Smooth muscle cell of the coronary artery (primary cell): ENCODE data around the gene TMPRSS4. TPM values are rescaled to one million over a fixed set of nuclear protein-coding genes. Genes with fewer than 3 reads are reported as not detected.

Source experiments
- total RNA-seq: library from RNA; depleted of rRNA; stranded (reverse); fragments of >200 nt; gene quantifications from 2 replicates; pipeline ENCODE4 v1.2.3, GENCODE V29; 2014; ENCODE audit warnings: low replicate concordance

TMPRSS4 gene
- not detected in 2 replicates for total RNA-seq

DNA sequence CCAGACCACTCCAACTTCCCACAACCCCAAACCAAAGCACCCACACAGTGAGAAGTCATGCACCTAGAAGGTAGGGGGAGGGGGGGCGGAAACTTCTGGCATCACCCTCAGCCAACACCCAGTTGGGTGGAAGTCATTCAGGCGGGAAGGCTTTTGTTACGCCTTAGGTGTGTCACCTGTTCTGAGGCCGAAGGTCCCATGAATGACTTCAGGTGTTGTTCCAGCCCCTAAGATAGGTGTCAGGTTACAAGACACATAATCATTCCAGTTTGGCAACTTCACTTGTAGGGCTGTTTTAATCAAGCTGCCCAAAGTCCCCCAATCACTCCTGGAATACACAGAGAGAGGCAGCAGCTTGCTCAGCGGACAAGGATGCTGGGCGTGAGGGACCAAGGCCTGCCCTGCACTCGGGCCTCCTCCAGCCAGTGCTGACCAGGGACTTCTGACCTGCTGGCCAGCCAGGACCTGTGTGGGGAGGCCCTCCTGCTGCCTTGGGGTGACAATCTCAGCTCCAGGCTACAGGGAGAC is at the start of gene TMPRSS4:
TSS of gene TMPRSS4 (plus strand) at position 325 of the 528 bp plus-strand sequence. CDS start 225 bp downstream, outside the sequence.

DNA sequence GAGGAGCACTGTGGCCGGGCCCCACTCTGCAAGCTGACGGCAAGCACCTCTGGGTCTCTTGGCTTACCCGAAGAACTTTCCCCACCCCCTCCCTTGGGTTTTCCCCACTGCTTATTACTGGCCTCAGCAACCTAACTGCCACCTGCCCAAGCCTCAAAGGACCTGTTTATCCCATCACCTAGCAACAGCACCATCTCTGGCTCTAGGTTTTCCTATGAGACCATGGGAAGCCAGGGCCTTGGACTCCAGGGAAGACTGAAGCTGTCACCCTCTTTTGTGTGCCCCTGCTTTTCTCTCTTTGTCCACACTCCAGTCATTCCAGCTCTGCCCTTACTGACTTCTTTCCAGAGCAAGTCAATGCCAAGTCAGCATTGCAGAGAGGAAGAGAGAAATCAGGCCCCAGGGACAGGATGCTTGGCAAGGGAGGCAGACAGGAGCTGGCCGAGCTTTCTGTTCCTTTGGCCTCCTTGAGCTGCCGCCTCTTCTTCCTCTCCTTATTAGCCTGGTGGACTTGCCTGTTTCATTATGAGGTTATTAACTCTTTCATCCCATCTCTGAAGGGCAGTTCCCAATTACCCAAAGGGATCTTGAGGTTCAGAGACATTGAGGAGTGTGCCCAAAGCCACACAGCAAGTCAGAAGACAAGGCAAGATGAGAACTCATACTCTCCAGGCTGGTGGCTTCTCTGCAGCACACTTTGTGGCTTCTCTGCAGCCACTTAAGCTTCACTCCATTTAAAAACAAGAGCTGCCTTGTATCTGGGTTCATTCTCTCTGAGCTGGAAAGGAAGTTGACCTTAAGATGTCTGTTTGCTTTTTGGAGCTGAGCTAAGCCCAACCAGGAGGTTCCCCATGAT is 10.3 kb downstream of the TMPRSS4 start, which contains the start of gene SMIM35:
TSS of gene SMIM35 (minus strand) at position 51 of the 856 bp plus-strand sequence. CDS start 206 bp downstream, outside the sequence.

GRCh38 chr11:118152552-118153471 is 75.9 kb downstream of the TMPRSS4 start, which contains the start of gene SCN4B:
SCN4B (minus strand) TSS chr11:118152823; CDS start chr11:118152673, 150 bp downstream.

Other genes with a start within 250 kb of the TMPRSS4 start
- not detected in 2 replicates for gene FXYD6, start 200.4 kb upstream of the TMPRSS4 start, total RNA-seq
- not detected in 2 replicates for gene TMPRSS13, start 147.7 kb upstream of the TMPRSS4 start, total RNA-seq
- gene IL10RA, start 90.7 kb upstream of the TMPRSS4 start, total RNA-seq: 0.08 TPM in 1 of 2 replicates, not detected in the other
- gene SMIM35, start 9.9 kb downstream of the TMPRSS4 start, total RNA-seq: not detected in 2 replicates
- gene SCN4B, start 75.7 kb downstream of the TMPRSS4 start, total RNA-seq: not detected in 2 replicates
- gene SCN2B, start 99.6 kb downstream of the TMPRSS4 start, total RNA-seq: not detected in 2 replicates
- gene JAML, start 147.9 kb downstream of the TMPRSS4 start, total RNA-seq: not detected in 2 replicates
- gene MPZL3, start 175.3 kb downstream of the TMPRSS4 start, total RNA-seq: 0.12 and 1.1 TPM in 2 replicates
- 0.08 and 0.94 TPM in 2 replicates for gene MPZL2, start 187.2 kb downstream of the TMPRSS4 start, total RNA-seq
- not detected in 2 replicates for gene CD3E, start 227.7 kb downstream of the TMPRSS4 start, total RNA-seq